Measurements from ENCODE around the gene BACH2. TPM values are rescaled to one million over a fixed set of nuclear protein-coding genes. Genes with fewer than 3 reads are reported as not detected.

BACH2 gene
- total and polyA plus RNA-seq, 2 experiments from 2014 or later: 1.6 to 5.7 TPM

DNA sequence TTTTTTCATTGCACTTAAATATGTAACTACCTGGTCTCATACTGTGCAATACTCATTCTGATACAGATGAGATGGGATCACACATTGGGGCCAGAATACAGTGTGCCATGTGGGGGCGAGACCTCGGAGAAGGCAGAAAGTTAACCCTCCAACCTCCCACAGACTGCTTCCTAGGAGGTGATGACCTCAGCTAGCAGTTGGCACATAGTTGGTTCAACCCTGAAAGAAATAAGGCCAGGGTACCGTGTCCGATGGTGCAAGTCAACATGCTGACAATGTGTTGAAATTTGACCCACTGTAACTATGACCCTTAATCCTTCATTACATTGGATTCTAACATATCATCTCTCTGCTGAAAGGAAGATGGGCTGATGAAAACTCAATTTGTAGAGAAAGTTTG, 340.5 kb downstream of the BACH2 start (continued):
- TF ChIP-seq, protein P1, sequence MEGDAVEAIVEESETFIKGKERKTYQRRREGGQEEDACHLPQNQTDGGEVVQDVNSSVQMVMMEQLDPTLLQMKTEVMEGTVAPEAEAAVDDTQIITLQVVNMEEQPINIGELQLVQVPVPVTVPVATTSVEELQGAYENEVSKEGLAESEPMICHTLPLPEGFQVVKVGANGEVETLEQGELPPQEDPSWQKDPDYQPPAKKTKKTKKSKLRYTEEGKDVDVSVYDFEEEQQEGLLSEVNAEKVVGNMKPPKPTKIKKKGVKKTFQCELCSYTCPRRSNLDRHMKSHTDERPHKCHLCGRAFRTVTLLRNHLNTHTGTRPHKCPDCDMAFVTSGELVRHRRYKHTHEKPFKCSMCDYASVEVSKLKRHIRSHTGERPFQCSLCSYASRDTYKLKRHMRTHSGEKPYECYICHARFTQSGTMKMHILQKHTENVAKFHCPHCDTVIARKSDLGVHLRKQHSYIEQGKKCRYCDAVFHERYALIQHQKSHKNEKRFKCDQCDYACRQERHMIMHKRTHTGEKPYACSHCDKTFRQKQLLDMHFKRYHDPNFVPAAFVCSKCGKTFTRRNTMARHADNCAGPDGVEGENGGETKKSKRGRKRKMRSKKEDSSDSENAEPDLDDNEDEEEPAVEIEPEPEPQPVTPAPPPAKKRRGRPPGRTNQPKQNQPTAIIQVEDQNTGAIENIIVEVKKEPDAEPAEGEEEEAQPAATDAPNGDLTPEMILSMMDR (conservative IDR thresholded peaks at IDR 0.05; ENCODE audit: low read depth in 2 of 2): no peak
- TF ChIP-seq STAT1 (IDR thresholded peaks at IDR 0.05; ENCODE audit: unreplicated experiment) (no peak), ZNF114 (CRISPR knock-in tag; IDR thresholded peaks at IDR 0.05) (no peak), JUNB (IDR thresholded peaks at IDR 0.05; ENCODE audit: unreplicated experiment) (no peak)
- TF ChIP-seq, protein P2, sequence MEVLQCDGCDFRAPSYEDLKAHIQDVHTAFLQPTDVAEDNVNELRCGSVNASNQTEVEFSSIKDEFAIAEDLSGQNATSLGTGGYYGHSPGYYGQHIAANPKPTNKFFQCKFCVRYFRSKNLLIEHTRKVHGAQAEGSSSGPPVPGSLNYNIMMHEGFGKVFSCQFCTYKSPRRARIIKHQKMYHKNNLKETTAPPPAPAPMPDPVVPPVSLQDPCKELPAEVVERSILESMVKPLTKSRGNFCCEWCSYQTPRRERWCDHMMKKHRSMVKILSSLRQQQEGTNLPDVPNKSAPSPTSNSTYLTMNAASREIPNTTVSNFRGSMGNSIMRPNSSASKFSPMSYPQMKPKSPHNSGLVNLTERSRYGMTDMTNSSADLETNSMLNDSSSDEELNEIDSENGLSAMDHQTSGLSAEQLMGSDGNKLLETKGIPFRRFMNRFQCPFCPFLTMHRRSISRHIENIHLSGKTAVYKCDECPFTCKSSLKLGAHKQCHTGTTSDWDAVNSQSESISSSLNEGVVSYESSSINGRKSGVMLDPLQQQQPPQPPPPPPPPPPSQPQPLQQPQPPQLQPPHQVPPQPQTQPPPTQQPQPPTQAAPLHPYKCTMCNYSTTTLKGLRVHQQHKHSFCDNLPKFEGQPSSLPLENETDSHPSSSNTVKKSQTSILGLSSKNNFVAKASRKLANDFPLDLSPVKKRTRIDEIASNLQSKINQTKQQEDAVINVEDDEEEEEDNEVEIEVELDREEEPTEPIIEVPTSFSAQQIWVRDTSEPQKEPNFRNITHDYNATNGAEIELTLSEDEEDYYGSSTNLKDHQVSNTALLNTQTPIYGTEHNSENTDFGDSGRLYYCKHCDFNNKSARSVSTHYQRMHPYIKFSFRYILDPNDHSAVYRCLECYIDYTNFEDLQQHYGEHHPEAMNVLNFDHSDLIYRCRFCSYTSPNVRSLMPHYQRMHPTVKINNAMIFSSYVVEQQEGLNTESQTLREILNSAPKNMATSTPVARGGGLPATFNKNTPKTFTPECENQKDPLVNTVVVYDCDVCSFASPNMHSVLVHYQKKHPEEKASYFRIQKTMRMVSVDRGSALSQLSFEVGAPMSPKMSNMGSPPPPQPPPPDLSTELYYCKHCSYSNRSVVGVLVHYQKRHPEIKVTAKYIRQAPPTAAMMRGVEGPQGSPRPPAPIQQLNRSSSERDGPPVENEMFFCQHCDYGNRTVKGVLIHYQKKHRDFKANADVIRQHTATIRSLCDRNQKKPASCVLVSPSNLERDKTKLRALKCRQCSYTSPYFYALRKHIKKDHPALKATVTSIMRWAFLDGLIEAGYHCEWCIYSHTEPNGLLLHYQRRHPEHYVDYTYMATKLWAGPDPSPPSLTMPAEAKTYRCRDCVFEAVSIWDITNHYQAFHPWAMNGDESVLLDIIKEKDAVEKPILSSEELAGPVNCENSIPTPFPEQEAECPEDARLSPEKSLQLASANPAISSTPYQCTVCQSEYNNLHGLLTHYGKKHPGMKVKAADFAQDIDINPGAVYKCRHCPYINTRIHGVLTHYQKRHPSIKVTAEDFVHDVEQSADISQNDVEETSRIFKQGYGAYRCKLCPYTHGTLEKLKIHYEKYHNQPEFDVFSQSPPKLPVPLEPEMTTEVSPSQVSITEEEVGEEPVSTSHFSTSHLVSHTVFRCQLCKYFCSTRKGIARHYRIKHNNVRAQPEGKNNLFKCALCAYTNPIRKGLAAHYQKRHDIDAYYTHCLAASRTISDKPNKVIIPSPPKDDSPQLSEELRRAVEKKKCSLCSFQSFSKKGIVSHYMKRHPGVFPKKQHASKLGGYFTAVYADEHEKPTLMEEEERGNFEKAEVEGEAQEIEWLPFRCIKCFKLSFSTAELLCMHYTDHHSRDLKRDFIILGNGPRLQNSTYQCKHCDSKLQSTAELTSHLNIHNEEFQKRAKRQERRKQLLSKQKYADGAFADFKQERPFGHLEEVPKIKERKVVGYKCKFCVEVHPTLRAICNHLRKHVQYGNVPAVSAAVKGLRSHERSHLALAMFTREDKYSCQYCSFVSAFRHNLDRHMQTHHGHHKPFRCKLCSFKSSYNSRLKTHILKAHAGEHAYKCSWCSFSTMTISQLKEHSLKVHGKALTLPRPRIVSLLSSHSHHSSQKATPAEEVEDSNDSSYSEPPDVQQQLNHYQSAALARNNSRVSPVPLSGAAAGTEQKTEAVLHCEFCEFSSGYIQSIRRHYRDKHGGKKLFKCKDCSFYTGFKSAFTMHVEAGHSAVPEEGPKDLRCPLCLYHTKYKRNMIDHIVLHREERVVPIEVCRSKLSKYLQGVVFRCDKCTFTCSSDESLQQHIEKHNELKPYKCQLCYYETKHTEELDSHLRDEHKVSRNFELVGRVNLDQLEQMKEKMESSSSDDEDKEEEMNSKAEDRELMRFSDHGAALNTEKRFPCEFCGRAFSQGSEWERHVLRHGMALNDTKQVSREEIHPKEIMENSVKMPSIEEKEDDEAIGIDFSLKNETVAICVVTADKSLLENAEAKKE (CRISPR knock-in tag; IDR thresholded peaks at IDR 0.05): no peak

DNA sequence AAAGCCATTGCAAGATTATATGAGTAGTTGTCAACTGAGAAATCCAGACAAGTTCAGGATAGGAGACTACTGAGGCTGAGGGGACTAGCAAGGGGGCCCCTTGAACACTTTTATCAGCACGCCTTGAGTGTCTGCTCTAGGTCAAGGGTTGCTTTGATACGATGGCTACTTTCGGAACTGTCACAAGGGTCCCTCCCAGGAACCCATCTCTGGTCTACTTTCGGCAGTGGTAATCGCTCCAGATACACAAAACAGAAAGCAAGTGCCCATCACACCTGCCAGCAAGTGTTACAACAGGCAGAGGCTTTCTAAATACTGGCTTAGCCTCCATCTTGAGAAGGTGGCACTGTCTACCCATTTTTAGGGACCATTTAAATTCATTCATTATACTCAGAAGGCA, 341.3 kb downstream of the BACH2 start:
- no peaks in the 10 kb centered on the region for H4K20me1 ChIP-seq (replicated peaks; ENCODE audit: insufficient read depth)
- TF ChIP-seq NANOG (IDR thresholded peaks at IDR 0.05; ENCODE audit: borderline replicate concordance): no peak
- TF ChIP-seq ZNF331 (CRISPR knock-in tag; IDR thresholded peaks at IDR 0.05; ENCODE audit: low read depth): no peak
- TF ChIP-seq, protein P2 (CRISPR knock-in tag; IDR thresholded peaks at IDR 0.05): no peak
- TF ChIP-seq STAT1 (IDR thresholded peaks at IDR 0.05; ENCODE audit: unreplicated experiment): no peak
- no peak for TF ChIP-seq ZNF114 (CRISPR knock-in tag; IDR thresholded peaks at IDR 0.05)
- no peak for TF ChIP-seq EZH2 (IDR thresholded peaks at IDR 0.05; ENCODE audit: low read depth, unreplicated experiment)

More for the DNA sequence above, 341.3 kb downstream of the BACH2 start:
- H3K27me3 Mint-ChIP-seq (ENCODE audit: insufficient read depth, low read depth, poor library complexity): peaks cover 4% of the 10 kb centered on the region
- H3K36me3 ChIP-seq (ENCODE audit: insufficient read depth): no peaks in the 10 kb centered on the region
- no peaks in the 10 kb centered on the region; the same call in 2 of the 3 replicates for H3K36me3 Mint-ChIP-seq (ENCODE audit: low read depth)
- H3K79me2 ChIP-seq (replicated peaks; ENCODE audit: insufficient read depth): no peaks in the 10 kb centered on the region
- no peak overlapping the region for H3K4me2 ChIP-seq
- H3K9me3 Mint-ChIP-seq: no peaks in the 10 kb centered on the region
- H2AFZ ChIP-seq: no peak overlapping the region
- no peaks in the 10 kb centered on the region for H3F3A ChIP-seq (replicated peaks; ENCODE audit: low read depth)
- no peak overlapping the region for H3K4me3 Mint-ChIP-seq
- H3K27ac ChIP-seq (ENCODE audit: low read depth): no peak overlapping the region
- H3K9me2 ChIP-seq (ENCODE audit: insufficient read depth): no peaks in the 10 kb centered on the region
- no peak overlapping the region for H3K4me3 ChIP-seq
- no peak overlapping the region for H3K27ac Mint-ChIP-seq
- no peaks in the 10 kb centered on the region for H3K27me3 ChIP-seq (ENCODE audit: insufficient read depth)
- ATAC-seq: no peak
- no peak for DNase-seq (ENCODE audit: low spot score)
- peaks cover 6% of the 10 kb centered on the region; the same call in 2 of the 3 replicates for H3K4me1 Mint-ChIP-seq
- no peaks in the 10 kb centered on the region for H3K4me1 ChIP-seq (ENCODE audit: insufficient read depth)

Measured in GM23338 (cell line).